ENCODE data around the gene DLX2. TPM values are rescaled to one million over a fixed set of nuclear protein-coding genes. Genes with fewer than 3 reads are reported as not detected.

The DLX2 gene
- total and polyA plus RNA-seq, 2 of the 13 experiments (the other 11 are each of a cell fraction or from before 2014, with no cell fraction given) = 0.07 to 0.15 TPM

GRCh38 chr2:172098650-172099471 is 3.8 kb downstream of the DLX2 start (continued):
- TF ChIP-seq ETV6 (CRISPR knock-in tag; conservative IDR thresholded peaks at IDR 0.05) (no peak), AGO1 (IDR thresholded peaks at IDR 0.05; ENCODE audit: low read depth, low read length, poor library complexity, severe bottlenecking) (peak; percentile 62), KLF6 (CRISPR knock-in tag; IDR thresholded peaks at IDR 0.05) (peak; percentile 58), ZNF318 (CRISPR knock-in tag; IDR thresholded peaks at IDR 0.05) (no peak), MXI1 (IDR thresholded peaks at IDR 0.05; ENCODE audit: borderline replicate concordance, low read depth, low read length) (peak; percentile 52; the same call in 1 of the 3 replicates), MLX (CRISPR knock-in tag; IDR thresholded peaks at IDR 0.05) (no peak), EEA1 (CRISPR knock-in tag; IDR thresholded peaks at IDR 0.05; ENCODE audit: borderline replicate concordance) (peak; percentile 41; the same call in 1 of the 2 replicates), DMTF1 (CRISPR knock-in tag; IDR thresholded peaks at IDR 0.05) (no peak), ZNF710 (CRISPR knock-in tag; IDR thresholded peaks at IDR 0.05; ENCODE audit: borderline replicate concordance) (peak; percentile 68; the same call in 1 of the 2 replicates), ZBTB46 (CRISPR knock-in tag; IDR thresholded peaks at IDR 0.05; ENCODE audit: borderline replicate concordance) (no peak), ZNF350 (CRISPR knock-in tag; IDR thresholded peaks at IDR 0.05; ENCODE audit: borderline replicate concordance, low read depth) (peak; percentile 66), ZBTB21 (CRISPR knock-in tag; IDR thresholded peaks at IDR 0.05) (no peak)
